ENCODE data around the gene CSMD2. TPM values are rescaled to one million over a fixed set of nuclear protein-coding genes. Genes with fewer than 3 reads are reported as not detected.
"Not testable (repeated sequence)": the region's sequence is repeated elsewhere in the genome, so short reads cannot be mapped to it uniquely, and the experiment has no call there.

The CSMD2 gene
- total RNA-seq, 1 donor from 2014 or later: not detected

- DNase-seq (ENCODE audit: low read depth): no peak
Observed at GRCh38 chr1:33515112-33515511, 649.9 kb downstream of the CSMD2 start.

DNA sequence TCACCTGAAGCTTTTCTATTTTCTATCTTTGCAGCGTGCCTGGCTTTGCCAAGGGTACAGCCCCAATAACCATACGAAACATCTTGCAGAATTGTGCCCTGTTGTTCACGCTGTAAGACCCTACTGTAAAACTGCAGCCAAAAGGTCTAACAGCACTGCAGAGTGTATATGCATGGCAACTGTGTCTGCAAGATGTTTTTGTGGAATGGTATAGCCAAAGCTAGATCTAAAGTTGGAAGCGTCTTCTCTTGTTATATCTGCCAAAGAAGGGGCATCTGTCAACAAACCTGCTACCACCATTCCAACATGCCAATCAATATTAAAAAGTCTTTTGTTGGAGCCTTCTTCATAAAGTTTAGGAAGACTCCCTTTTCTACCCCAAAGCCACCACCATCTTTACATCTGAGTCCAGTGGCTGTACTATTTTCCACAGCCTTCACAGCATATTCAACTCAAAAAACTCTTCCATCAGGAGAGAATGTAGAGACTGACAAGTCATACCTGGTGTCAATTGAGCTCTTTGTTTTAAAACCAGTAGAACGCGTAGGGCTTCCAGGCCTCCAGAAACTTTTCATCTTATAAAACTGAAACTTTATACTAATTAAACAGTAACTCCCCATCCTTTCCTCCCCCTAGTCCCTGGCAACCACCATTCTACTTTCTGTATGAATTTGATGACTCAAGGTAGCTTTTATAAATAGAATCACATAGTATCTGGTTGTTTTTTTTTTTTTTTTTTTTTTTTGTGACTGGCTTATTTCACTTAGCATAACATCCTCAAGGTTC is 652.6 kb downstream of the CSMD2 start:
- no peak for DNase-seq (ENCODE audit: low read depth)

DNA sequence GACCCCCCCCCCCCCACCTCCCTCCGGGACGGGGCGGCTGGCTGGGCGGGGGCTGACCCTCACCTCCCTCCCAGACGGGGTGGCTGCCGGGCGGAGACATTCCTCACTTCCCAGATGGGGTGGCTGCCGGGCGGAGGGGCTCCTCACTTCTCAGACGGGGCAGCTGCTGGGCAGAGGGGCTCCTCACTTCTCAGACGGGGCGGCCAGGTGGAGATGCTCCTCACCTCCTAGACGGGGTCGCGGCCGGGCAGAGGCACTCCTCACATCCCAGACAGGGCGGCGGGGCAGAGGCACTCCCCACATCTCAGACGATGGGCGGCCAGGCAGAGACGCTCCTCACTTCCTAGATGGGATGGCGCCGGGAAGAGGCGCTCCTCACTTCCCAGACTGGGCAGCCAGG is 655.8 kb downstream of the CSMD2 start:
- DNase-seq (ENCODE audit: low read depth): not testable (repeated sequence)

- no peak for DNase-seq (ENCODE audit: low read depth)
Observed at GRCh38 chr1:33508151-33508550, 656.9 kb downstream of the CSMD2 start.

- DNase-seq (ENCODE audit: low read depth): no peak
Observed at GRCh38 chr1:33507661-33508060, 657.4 kb downstream of the CSMD2 start.

- DNase-seq (ENCODE audit: low read depth): no peak
Observed at GRCh38 chr1:33503506-33503905, 661.5 kb downstream of the CSMD2 start.

- no peak for DNase-seq (ENCODE audit: low read depth)
Observed at GRCh38 chr1:33502726-33503125, 662.3 kb downstream of the CSMD2 start.

DNA sequence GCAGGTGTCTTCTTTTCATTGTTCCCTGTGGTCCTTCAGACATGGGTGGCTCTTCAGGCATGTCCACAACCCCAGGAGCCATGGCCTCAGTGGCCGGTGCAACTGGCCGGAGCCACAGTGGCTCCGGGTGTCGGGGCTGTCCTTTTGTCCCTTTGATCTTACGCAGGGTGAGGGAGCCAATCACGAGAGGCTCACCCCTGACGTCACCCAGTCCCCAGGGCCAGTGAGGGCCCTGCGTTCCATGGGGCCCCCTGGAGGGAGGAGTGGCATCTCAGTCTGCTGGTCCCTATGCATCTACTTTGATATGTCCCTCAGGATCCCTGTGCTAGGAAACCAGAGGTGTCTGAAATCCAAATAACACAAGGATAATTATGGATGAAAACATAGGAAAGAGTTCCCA is 663.3 kb downstream of the CSMD2 start:
- DNase-seq (ENCODE audit: low read depth): no peak

DNA sequence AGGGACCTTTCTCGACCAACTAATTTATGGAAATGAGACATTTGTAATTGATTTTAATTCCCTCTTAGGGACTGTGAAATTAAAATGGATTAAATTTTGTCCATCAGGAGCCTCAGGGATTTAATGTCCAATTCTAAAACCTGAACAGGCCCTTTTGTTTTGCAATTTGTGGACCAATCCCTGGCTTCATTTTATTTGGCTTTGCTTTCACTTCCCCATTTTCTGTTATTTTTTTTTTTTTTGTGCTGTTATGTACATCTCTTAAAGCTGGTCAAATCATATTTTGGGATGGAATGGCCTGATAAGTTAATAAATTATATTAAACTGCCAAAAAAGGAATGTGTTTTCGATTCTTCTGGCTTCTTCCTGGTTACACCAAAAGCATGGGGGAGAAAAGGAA is 663.7 kb downstream of the CSMD2 start:
- DNase-seq (ENCODE audit: low read depth): no peak

- DNase-seq (ENCODE audit: low read depth): no peak
Observed at GRCh38 chr1:33500547-33500946, 664.5 kb downstream of the CSMD2 start.

- DNase-seq (ENCODE audit: low read depth): no peak
Observed at GRCh38 chr1:33497410-33497809, 667.6 kb downstream of the CSMD2 start.

- DNase-seq (ENCODE audit: low read depth): no peak
Observed at GRCh38 chr1:33494929-33495328, 670.1 kb downstream of the CSMD2 start.

DNA sequence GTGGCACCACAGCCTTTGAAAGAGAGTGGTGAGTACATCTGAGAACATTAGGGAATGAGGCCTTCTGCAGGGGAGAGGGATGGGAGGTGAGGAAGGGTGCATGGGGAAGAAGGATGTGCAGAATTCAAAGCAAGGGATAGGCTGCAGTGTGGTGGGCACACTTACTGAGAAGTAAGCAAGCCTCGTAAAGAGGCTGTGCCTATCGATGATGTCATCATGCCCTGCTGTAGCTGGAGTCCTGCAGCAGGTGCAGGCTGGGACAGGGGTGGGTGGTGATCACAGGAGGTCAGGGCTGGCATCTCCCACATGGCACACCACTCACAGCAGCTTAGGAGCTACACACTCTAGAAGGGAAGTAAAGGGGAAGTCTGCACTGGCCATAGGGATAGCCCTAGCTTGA is 676.4 kb downstream of the CSMD2 start:
- DNase-seq (ENCODE audit: low read depth): no peak

DNA sequence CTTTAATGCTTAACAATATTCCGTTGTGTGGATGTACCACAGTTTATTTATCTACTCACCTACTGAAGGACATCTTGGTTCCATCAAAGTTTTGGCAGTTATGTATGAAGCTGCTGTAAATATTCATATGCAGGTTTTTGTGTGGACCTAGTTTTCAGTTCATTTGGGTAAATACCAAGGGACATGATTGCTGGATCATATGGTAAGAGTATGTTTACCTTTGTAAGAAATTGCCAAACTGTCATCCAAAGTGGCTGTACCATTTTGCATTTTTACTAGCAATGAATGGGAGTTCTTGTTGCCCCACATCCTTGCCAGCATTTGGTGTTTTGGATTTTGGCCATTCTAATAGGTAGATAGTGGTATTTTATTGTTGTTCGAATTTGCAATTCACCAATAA is 682.6 kb downstream of the CSMD2 start:
- DNase-seq (ENCODE audit: low read depth): no peak

- DNase-seq (ENCODE audit: low read depth): no peak
Observed at GRCh38 chr1:33477451-33477850, 687.6 kb downstream of the CSMD2 start.

GRCh38 chr1:33473900-33474299 is 691.1 kb downstream of the CSMD2 start:
- no peak for DNase-seq (ENCODE audit: low read depth)

DNA sequence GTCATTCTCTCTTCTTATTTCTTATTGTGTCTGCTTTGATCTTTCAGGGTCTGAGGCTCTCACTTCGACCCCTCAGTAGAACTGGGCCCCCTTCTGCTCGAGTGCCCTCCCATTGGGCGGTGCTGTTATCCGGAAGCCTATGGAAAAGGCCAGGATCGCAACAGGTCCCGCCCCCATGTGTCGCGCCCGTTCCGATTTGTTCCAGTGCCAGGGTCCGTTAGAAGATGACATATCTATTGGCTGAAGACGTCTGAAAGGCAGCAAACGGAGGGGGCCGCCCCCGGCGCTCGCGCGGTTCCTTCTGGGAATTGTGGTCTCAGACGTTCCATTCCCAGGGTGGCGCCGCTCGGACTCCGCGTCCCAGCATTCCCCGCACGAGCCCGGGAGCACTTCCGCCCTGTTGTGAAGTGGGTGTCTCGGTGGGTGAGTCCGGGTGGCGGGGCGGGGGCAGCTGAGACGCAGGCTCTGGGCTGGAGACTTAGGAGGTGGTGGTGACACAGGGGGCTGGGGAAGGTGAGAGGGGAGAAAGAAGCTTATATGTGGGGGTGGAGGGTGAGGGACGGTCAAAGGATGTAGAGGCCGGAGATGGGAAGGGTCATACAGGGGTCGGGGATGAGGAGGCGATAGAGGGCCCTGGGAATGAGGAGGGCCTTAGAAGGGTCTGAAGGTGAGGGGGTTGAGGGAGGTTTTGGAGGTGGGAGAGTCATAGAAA is 692.6 kb downstream of the CSMD2 start, which contains the start of gene ZSCAN20:
Gene ZSCAN20, plus strand, starts transcription at position 377 of the 712 bp plus-strand sequence. CDS start 6,644 bp downstream, outside the sequence.
- peak; percentile 99 for DNase-seq (ENCODE audit: low read depth)

GRCh38 chr1:33471416-33471815 is 693.6 kb downstream of the CSMD2 start:
- no peak for DNase-seq (ENCODE audit: low read depth)

DNA sequence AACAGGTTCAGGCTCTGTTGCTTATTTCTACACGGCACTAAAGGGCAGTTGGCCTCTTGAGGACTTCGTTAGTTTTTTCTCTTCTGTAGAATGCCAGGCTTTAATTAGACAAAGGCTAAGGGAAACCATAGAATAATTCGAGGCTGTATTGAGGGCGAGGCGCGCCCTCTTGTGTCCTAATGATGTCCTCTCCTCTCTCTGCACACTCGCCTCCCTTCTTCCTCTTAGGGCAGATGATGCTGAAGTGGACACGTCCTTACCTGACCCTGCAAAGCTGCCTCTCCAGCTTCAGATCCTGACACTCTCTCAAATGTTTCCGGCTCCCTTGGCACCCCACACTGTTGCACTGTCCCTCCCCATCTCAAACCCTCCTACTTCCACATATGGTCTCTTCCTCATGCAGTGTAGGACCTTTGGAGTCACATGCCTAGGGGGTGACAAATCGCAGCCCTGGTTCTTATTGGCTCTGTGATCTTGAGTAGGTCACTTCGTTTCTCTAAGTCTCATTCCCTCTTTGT is 694.5 kb downstream of the CSMD2 start:
- peak; percentile 90 for DNase-seq (ENCODE audit: low read depth)

GRCh38 chr1:33469691-33470090 is 695.3 kb downstream of the CSMD2 start:
- no peak for DNase-seq (ENCODE audit: low read depth)

DNA sequence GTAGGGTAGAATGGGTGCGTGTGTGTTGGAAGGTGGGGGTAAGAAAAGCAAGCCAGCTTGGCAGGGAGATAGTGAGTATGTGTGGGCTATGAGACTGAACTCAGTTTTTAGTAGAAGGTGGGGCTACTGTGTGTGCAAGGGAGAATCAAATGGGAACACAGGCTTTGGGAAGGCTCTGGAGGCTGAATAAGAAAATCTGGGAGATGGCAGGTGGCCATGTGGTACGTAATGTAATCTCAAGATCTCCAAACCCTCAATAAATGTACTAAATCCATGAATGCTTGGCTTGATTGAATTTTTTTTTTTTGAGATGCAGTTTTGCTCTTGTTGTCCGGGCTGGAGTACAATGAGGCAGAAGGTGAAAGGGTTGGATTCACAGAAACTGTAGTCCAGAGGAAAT is 696.1 kb downstream of the CSMD2 start:
- no peak for DNase-seq (ENCODE audit: low read depth)

DNA sequence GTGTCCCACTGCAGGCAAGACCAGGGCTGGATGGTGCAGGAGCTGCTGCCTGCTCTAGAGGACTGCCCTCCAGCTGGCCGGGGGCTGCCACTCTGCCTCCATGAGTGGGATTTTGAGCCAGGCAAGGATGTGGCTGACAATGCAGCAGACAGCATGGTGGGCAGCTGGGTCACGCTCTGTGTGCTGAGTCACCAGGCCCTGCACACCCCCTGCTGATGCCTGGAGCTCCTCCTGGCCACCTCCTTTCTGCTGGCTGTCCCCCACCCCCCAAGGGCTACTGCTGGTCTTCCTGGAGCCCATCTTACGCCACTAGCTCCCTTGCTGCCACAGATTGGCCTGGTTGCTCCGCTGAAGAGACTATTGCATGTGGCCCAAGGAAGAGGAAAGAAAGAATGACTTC is 696.5 kb downstream of the CSMD2 start:
- DNase-seq (ENCODE audit: low read depth): peak; percentile 30
